Mesenchymal stem cell (in vitro differentiated cells and primary cell): ENCODE measurements around the gene EEF1AKMT3.

Source experiments
- DNase-seq: peaks from one replicate; pipeline ENCODE4 v3.0.0-alpha.2; 2013
- H2AFZ ChIP-seq: one replicate; pipeline ENCODE4 v1.6.1; 2013; ENCODE audit warnings: low read depth, mild to moderate bottlenecking, control low read depth, inconsistent platforms, low read length, moderate library complexity
- H2AK5ac ChIP-seq: 2 replicates; pipeline ENCODE4 v1.6.1; 2013; ENCODE audit warnings: low read length, moderate library complexity, mild to moderate bottlenecking, inconsistent platforms; ENCODE audit not compliant: severe bottlenecking
- H2BK120ac ChIP-seq: one replicate; pipeline ENCODE4 v1.6.1; 2013; ENCODE audit warnings: low read depth, mild to moderate bottlenecking, inconsistent platforms, low read length, moderate library complexity
- H2BK12ac ChIP-seq, 2 experiments: one replicate each; pipeline ENCODE4 v1.6.1; 2013; ENCODE audit warnings: inconsistent platforms in 2 of 2, low read length in 2 of 2, mild to moderate bottlenecking in 2 of 2, moderate library complexity in 2 of 2, control low read depth in 1 of 2
- H2BK15ac ChIP-seq: one replicate; pipeline ENCODE4 v1.6.1; 2013; ENCODE audit warnings: mild to moderate bottlenecking, low read depth, inconsistent platforms; ENCODE audit not compliant: poor library complexity, severe bottlenecking
- H2BK5ac ChIP-seq: 2 replicates; pipeline ENCODE4 v1.6.1; 2013; ENCODE audit warnings: low read depth, mild to moderate bottlenecking, low read length, control low read depth, inconsistent platforms; ENCODE audit not compliant: poor library complexity, severe bottlenecking
- H3K14ac ChIP-seq, 2 experiments: one replicate each; pipeline ENCODE4 v1.6.1; 2013; ENCODE audit warnings: inconsistent platforms in 2 of 2, low read length in 2 of 2, control low read depth in 1 of 2, mild to moderate bottlenecking in 1 of 2, moderate library complexity in 1 of 2
- H3K18ac ChIP-seq, 2 experiments: one replicate each; pipeline ENCODE4 v1.6.1; 2013; ENCODE audit warnings: inconsistent platforms in 2 of 2, low read length in 2 of 2, control low read depth in 1 of 2, low read depth in 1 of 2, mild to moderate bottlenecking in 1 of 2
- H3K23ac ChIP-seq, 2 experiments: one replicate each; pipeline ENCODE4 v1.6.1; 2013; ENCODE audit warnings: inconsistent platforms in 2 of 2, low read length in 2 of 2, mild to moderate bottlenecking in 2 of 2, moderate library complexity in 2 of 2, control low read depth in 1 of 2
- H3K27ac ChIP-seq: 2 replicates; pipeline ENCODE4 v1.5.1; 2013; ENCODE audit warnings: mild to moderate bottlenecking, moderate library complexity, low read length, control low read depth, inconsistent platforms; ENCODE audit not compliant: poor library complexity, severe bottlenecking
- H3K27me3 ChIP-seq, 2 experiments: 2 replicates each; pipeline versions ENCODE4 v1.6.1 to v1.7.0; 2013; ENCODE audit warnings: low read length in 2 of 2, mild to moderate bottlenecking in 2 of 2, moderate library complexity in 2 of 2, control low read depth in 1 of 2, inconsistent platforms in 1 of 2; ENCODE audit not compliant: control insufficient read depth in 1 of 2, insufficient read depth in 1 of 2
- H3K36me3 ChIP-seq, 2 experiments: 2 replicates each; pipeline versions ENCODE4 v1.6.1 to v1.7.0; 2013; ENCODE audit warnings: low read length in 2 of 2, control low read depth in 1 of 2, inconsistent platforms in 1 of 2, low read depth in 1 of 2, mild to moderate bottlenecking in 1 of 2; ENCODE audit not compliant: insufficient read depth in 2 of 2, control insufficient read depth in 1 of 2
- H3K4ac ChIP-seq, 2 experiments: one replicate each; pipeline ENCODE4 v1.6.1; 2013; ENCODE audit warnings: inconsistent platforms in 2 of 2, low read length in 2 of 2, mild to moderate bottlenecking in 2 of 2, moderate library complexity in 2 of 2, control low read depth in 1 of 2, low read depth in 1 of 2
- H3K4me1 ChIP-seq: 2 replicates; pipeline ENCODE4 v1.6.1; 2013; ENCODE audit warnings: low read depth, low read length, control low read depth; ENCODE audit not compliant: control insufficient read depth, insufficient read depth
- H3K4me2 ChIP-seq: 2 replicates; pipeline ENCODE4 v1.6.1; 2013; ENCODE audit warnings: low read length, mild to moderate bottlenecking, inconsistent platforms; ENCODE audit not compliant: poor library complexity, severe bottlenecking
- H3K4me3 ChIP-seq, 2 experiments: 2 replicates each; pipeline versions ENCODE4 v1.5.1 to v1.7.0; 2013; ENCODE audit warnings: low read length in 2 of 2, mild to moderate bottlenecking in 2 of 2, control low read depth in 1 of 2, low read depth in 1 of 2; ENCODE audit not compliant: insufficient read depth in 1 of 2
- H3K79me1 ChIP-seq: replicated peaks from 2 replicates; pipeline ENCODE4 v1.6.1; 2013; ENCODE audit warnings: mild to moderate bottlenecking, control low read depth, low read length, inconsistent platforms; ENCODE audit not compliant: poor library complexity, severe bottlenecking
- H3K9ac ChIP-seq: 2 replicates; pipeline ENCODE4 v1.7.0; 2013; ENCODE audit warnings: mild to moderate bottlenecking, low read length, moderate library complexity
- H3K9me3 ChIP-seq: 2 replicates; pipeline ENCODE4 v1.7.0; 2013; ENCODE audit warnings: mild to moderate bottlenecking, low read length; ENCODE audit not compliant: control insufficient read depth
- H4K8ac ChIP-seq: one replicate; pipeline ENCODE4 v1.6.1; 2013; ENCODE audit warnings: inconsistent platforms, mild to moderate bottlenecking, low read length, moderate library complexity
- H4K91ac ChIP-seq: one replicate; pipeline ENCODE4 v1.6.1; 2013; ENCODE audit warnings: mild to moderate bottlenecking, low read length, inconsistent platforms
- WGBS: methylation state at CpG from one replicate; pipeline ENCODE4 v1.1.7; 2013; ENCODE audit warnings: mixed read lengths; 5-methylcytosine and 5-hydroxymethylcytosine counted together

Gene EEF1AKMT3

GRCh38 chr12:57762463-57762862 is 10.0 kb upstream of the EEF1AKMT3 start:
- H3K79me1 ChIP-seq, result no peaks in the 10 kb centered on the region
- H4K91ac ChIP-seq, result no peak overlapping the region
- peaks cover 24% of the 10 kb centered on the region for H3K4me1 ChIP-seq
- no peak overlapping the region for H2AK5ac ChIP-seq
- no peak overlapping the region for H3K14ac ChIP-seq
- no peak overlapping the region for H3K9ac ChIP-seq
- no peak overlapping the region for H2BK15ac ChIP-seq
- H4K8ac ChIP-seq, result no peak overlapping the region
- no peak overlapping the region for H3K18ac ChIP-seq
- no peak overlapping the region for H2BK12ac ChIP-seq
- H3K4ac ChIP-seq, result no peak overlapping the region
- H2AFZ ChIP-seq, result no peak overlapping the region
- no peak overlapping the region for H3K27ac ChIP-seq
- peaks cover 50 to 54% of the 10 kb centered on the region in 2 experiments for H3K27me3 ChIP-seq
- WGBS, result 82% methylated on average over 2 of the region's 2 CpGs
- H3K23ac ChIP-seq, result no peak overlapping the region
- no peak overlapping the region for H2BK120ac ChIP-seq
- DNase-seq, result no peak
- H2BK5ac ChIP-seq, result no peak overlapping the region
- H3K9me3 ChIP-seq, result no peaks in the 10 kb centered on the region
- H3K4me3 ChIP-seq, result no peak overlapping the region
- no peak overlapping the region for H3K4me2 ChIP-seq
- H3K36me3 ChIP-seq, result peaks cover 0 to 16% of the 10 kb centered on the region in 2 experiments

- Histone ChIP-seq H4K8ac (no peak overlapping the region), H3K14ac (no peak overlapping the region), H3K4me1 (peaks cover 24% of the 10 kb centered on the region), H3K36me3 (peaks cover 11% of the 10 kb centered on the region in 2 experiments), H4K91ac (no peak overlapping the region), H2BK120ac (no peak overlapping the region), H3K79me1 (no peaks in the 10 kb centered on the region), H3K4me2 (no peak overlapping the region), H3K23ac (no peak overlapping the region), H3K9ac (no peak overlapping the region), H3K4me3 (no peak overlapping the region), H2BK15ac (no peak overlapping the region), H3K4ac (no peak overlapping the region), H3K18ac (no peak overlapping the region), H2BK12ac (no peak overlapping the region), H3K27me3 (peaks cover 52 to 58% of the 10 kb centered on the region in 2 experiments), H2BK5ac (no peak overlapping the region), H2AK5ac (no peak overlapping the region), H2AFZ (no peak overlapping the region), H3K9me3 (no peaks in the 10 kb centered on the region), H3K27ac (no peak overlapping the region)
- 81% methylated on average over 6 of the region's 6 CpGs for WGBS
- DNase-seq, result no peak
These were observed 8.3 kb upstream of the EEF1AKMT3 start for GRCh38 chr12:57763881-57764661.

GRCh38 chr12:57764662-57765002 is 7.8 kb upstream of the EEF1AKMT3 start:
- H3K27me3 ChIP-seq, result peaks cover 52 to 58% of the 10 kb centered on the region in 2 experiments
- peak overlapping the region in 1 of 2 experiments; percentile 88 for H3K14ac ChIP-seq
- H2BK15ac ChIP-seq, result no peak overlapping the region
- 24% methylated on average over 17 of the region's 17 CpGs for WGBS
- H3K18ac ChIP-seq, result no peak overlapping the region
- peaks cover 1% of the 10 kb centered on the region for H3K79me1 ChIP-seq
- peaks cover 24% of the 10 kb centered on the region for H3K4me1 ChIP-seq
- H2AFZ ChIP-seq, result no peak overlapping the region
- H3K4me2 ChIP-seq, result peak overlapping the region; percentile 59
- DNase-seq, result no peak
- no peak overlapping the region for H2AK5ac ChIP-seq
- no peak overlapping the region for H2BK12ac ChIP-seq
- peak overlapping the region in 1 of 2 experiments; percentile 97 for H3K23ac ChIP-seq
- peak overlapping the region; percentile 32 for H3K9ac ChIP-seq
- no peaks in the 10 kb centered on the region for H3K9me3 ChIP-seq
- H2BK5ac ChIP-seq, result no peak overlapping the region
- H3K36me3 ChIP-seq, result peaks cover 14 to 17% of the 10 kb centered on the region in 2 experiments
- H3K4ac ChIP-seq, result no peak overlapping the region
- H3K27ac ChIP-seq, result no peak overlapping the region
- H3K4me3 ChIP-seq, result peak overlapping the region in 1 of 2 experiments; percentile 73
- H2BK120ac ChIP-seq, result no peak overlapping the region
- no peak overlapping the region for H4K91ac ChIP-seq
- H4K8ac ChIP-seq, result no peak overlapping the region

GRCh38 chr12:57765003-57765697 is 7.3 kb upstream of the EEF1AKMT3 start:
- no peak overlapping the region for H3K27ac ChIP-seq
- peak overlapping the region; percentile 59 for H3K4me2 ChIP-seq
- H3K79me1 ChIP-seq, result peaks cover 3% of the 10 kb centered on the region
- H3K18ac ChIP-seq, result peak overlapping the region in 1 of 2 experiments; percentile 11
- H3K9me3 ChIP-seq, result no peaks in the 10 kb centered on the region
- peak overlapping the region in 1 of 2 experiments; percentile 97 for H3K23ac ChIP-seq
- peak overlapping the region; percentile 31 for H4K8ac ChIP-seq
- peak overlapping the region in 1 of 2 experiments; percentile 88 for H3K14ac ChIP-seq
- peaks cover 17 to 22% of the 10 kb centered on the region in 2 experiments for H3K36me3 ChIP-seq
- H2AK5ac ChIP-seq, result no peak overlapping the region
- H2BK12ac ChIP-seq, result no peak overlapping the region
- H2AFZ ChIP-seq, result no peak overlapping the region
- DNase-seq, result peak; percentile 55
- H3K9ac ChIP-seq, result peak overlapping the region; percentile 32
- H4K91ac ChIP-seq, result no peak overlapping the region
- H3K4ac ChIP-seq, result no peak overlapping the region
- peaks cover 52 to 58% of the 10 kb centered on the region in 2 experiments for H3K27me3 ChIP-seq
- H3K4me1 ChIP-seq, result peaks cover 24% of the 10 kb centered on the region
- H2BK5ac ChIP-seq, result no peak overlapping the region
- WGBS, result 3% methylated on average over 57 of the region's 60 CpGs
- H3K4me3 ChIP-seq, result peak overlapping the region; percentile 35 to 73
- no peak overlapping the region for H2BK15ac ChIP-seq
- no peak overlapping the region for H2BK120ac ChIP-seq
